ENCODE data around the gene STARD9.
A peak's percentile ranks its signal among the peaks of the same experiment; 100 is the strongest.

The STARD9 gene

GRCh38 chr15:42707873-42708544 is 132.6 kb downstream of the STARD9 start:
- no peaks in the 10 kb centered on the region for H3K9me3 Mint-ChIP-seq
- no peak overlapping the region for H3K27ac Mint-ChIP-seq
- DNase-seq (no peak), ATAC-seq (replicated peaks) (no peak)
- no peak overlapping the region for H3K4me3 Mint-ChIP-seq
- H3K27me3 Mint-ChIP-seq, result no peaks in the 10 kb centered on the region
- H3K4me1 Mint-ChIP-seq, result peaks cover 2 to 6% of the 10 kb centered on the region in 2 donors
- H3K36me3 Mint-ChIP-seq, result peaks cover 0 to 15% of the 10 kb centered on the region in 2 donors

- DNase-seq (no peak), ATAC-seq (replicated peaks) (no peak)
- Mint-ChIP-seq H3K9me3 (no peaks in the 10 kb centered on the region), H3K27ac (no peak overlapping the region), H3K4me3 (no peak overlapping the region), H3K27me3 (no peaks in the 10 kb centered on the region), H3K36me3 (peaks cover 1 to 9% of the 10 kb centered on the region in 2 donors), H3K4me1 (no peaks in the 10 kb centered on the region)
Measured at GRCh38 chr15:42710662-42711061, 135.3 kb downstream of the STARD9 start.

GRCh38 chr15:42711746-42712145 is 136.3 kb downstream of the STARD9 start:
- ATAC-seq (replicated peaks), result no peak
- DNase-seq, result no peak
- peaks cover 1 to 9% of the 10 kb centered on the region in 2 donors for H3K36me3 Mint-ChIP-seq
- no peak overlapping the region for H3K27ac Mint-ChIP-seq
- no peaks in the 10 kb centered on the region for H3K4me1 Mint-ChIP-seq
- no peak overlapping the region for H3K4me3 Mint-ChIP-seq
- no peaks in the 10 kb centered on the region for H3K27me3 Mint-ChIP-seq
- no peaks in the 10 kb centered on the region for H3K9me3 Mint-ChIP-seq

GRCh38 chr15:42712584-42712983 is 137.2 kb downstream of the STARD9 start:
- Mint-ChIP-seq H3K36me3 (peaks cover 1 to 9% of the 10 kb centered on the region in 2 donors), H3K4me3 (no peak overlapping the region), H3K9me3 (no peaks in the 10 kb centered on the region), H3K4me1 (no peaks in the 10 kb centered on the region), H3K27me3 (no peaks in the 10 kb centered on the region), H3K27ac (no peak overlapping the region)
- DNase-seq (no peak), ATAC-seq (replicated peaks) (no peak)

- Mint-ChIP-seq H3K9me3 (no peaks in the 10 kb centered on the region), H3K4me1 (no peaks in the 10 kb centered on the region), H3K27me3 (no peaks in the 10 kb centered on the region), H3K36me3 (peaks cover 16 to 22% of the 10 kb centered on the region in 2 donors), H3K27ac (no peak overlapping the region), H3K4me3 (no peak overlapping the region)
- DNase-seq (no peak), ATAC-seq (replicated peaks) (no peak)
Measured at GRCh38 chr15:42716125-42716524, 140.7 kb downstream of the STARD9 start.

GRCh38 chr15:42716626-42717025 is 141.2 kb downstream of the STARD9 start:
- H3K4me1 Mint-ChIP-seq, result no peaks in the 10 kb centered on the region
- H3K36me3 Mint-ChIP-seq, result peaks cover 16 to 22% of the 10 kb centered on the region in 2 donors
- ATAC-seq (replicated peaks), result no peak
- DNase-seq, result no peak
- H3K27ac Mint-ChIP-seq, result no peak overlapping the region
- H3K9me3 Mint-ChIP-seq, result no peaks in the 10 kb centered on the region
- no peak overlapping the region for H3K4me3 Mint-ChIP-seq
- no peaks in the 10 kb centered on the region for H3K27me3 Mint-ChIP-seq

- Mint-ChIP-seq H3K36me3 (peaks cover 19 to 24% of the 10 kb centered on the region in 2 donors), H3K27me3 (no peaks in the 10 kb centered on the region), H3K4me1 (no peaks in the 10 kb centered on the region), H3K4me3 (no peak overlapping the region), H3K27ac (no peak overlapping the region), H3K9me3 (no peaks in the 10 kb centered on the region)
- no peak for ATAC-seq (replicated peaks)
- DNase-seq, result no peak
Measured at GRCh38 chr15:42719043-42719442, 143.6 kb downstream of the STARD9 start.

- ATAC-seq (replicated peaks) (no peak), DNase-seq (no peak)
- H3K4me3 Mint-ChIP-seq, result no peak overlapping the region
- no peaks in the 10 kb centered on the region for H3K4me1 Mint-ChIP-seq
- peaks cover 21 to 31% of the 10 kb centered on the region in 2 donors for H3K36me3 Mint-ChIP-seq
- no peaks in the 10 kb centered on the region for H3K27me3 Mint-ChIP-seq
- no peak overlapping the region for H3K27ac Mint-ChIP-seq
- H3K9me3 Mint-ChIP-seq, result no peaks in the 10 kb centered on the region
Measured at GRCh38 chr15:42720071-42720470, 144.7 kb downstream of the STARD9 start.

GRCh38 chr15:42721016-42721415 is 145.6 kb downstream of the STARD9 start:
- Mint-ChIP-seq H3K27ac (no peak overlapping the region), H3K36me3 (peaks cover 25 to 37% of the 10 kb centered on the region in 2 donors), H3K9me3 (no peaks in the 10 kb centered on the region), H3K4me1 (no peaks in the 10 kb centered on the region), H3K27me3 (no peaks in the 10 kb centered on the region), H3K4me3 (no peak overlapping the region)
- ATAC-seq (replicated peaks) (no peak), DNase-seq (no peak)

GRCh38 chr15:42721916-42722315 is 146.5 kb downstream of the STARD9 start:
- Mint-ChIP-seq H3K4me1 (no peaks in the 10 kb centered on the region), H3K27me3 (no peaks in the 10 kb centered on the region), H3K4me3 (no peak overlapping the region), H3K27ac (no peak overlapping the region), H3K9me3 (no peaks in the 10 kb centered on the region), H3K36me3 (peaks cover 29 to 37% of the 10 kb centered on the region in 2 donors)
- DNase-seq (no peak), ATAC-seq (replicated peaks) (no peak)

- Mint-ChIP-seq H3K27ac (peak overlapping the region; percentile 20), H3K27me3 (no peaks in the 10 kb centered on the region), H3K4me1 (no peaks in the 10 kb centered on the region), H3K4me3 (no peak overlapping the region), H3K36me3 (peaks cover 31 to 44% of the 10 kb centered on the region in 2 donors), H3K9me3 (no peaks in the 10 kb centered on the region)
- no peak for DNase-seq
- ATAC-seq (replicated peaks), result no peak
Measured at GRCh38 chr15:42723068-42723467, 147.7 kb downstream of the STARD9 start.

- peak overlapping the region; percentile 76 for H3K27ac Mint-ChIP-seq
- ATAC-seq (replicated peaks), result no peak
- no peaks in the 10 kb centered on the region for H3K9me3 Mint-ChIP-seq
- H3K4me1 Mint-ChIP-seq, result no peaks in the 10 kb centered on the region
- no peak for DNase-seq
- no peak overlapping the region for H3K4me3 Mint-ChIP-seq
- H3K27me3 Mint-ChIP-seq, result no peaks in the 10 kb centered on the region
- peaks cover 36 to 46% of the 10 kb centered on the region in 2 donors for H3K36me3 Mint-ChIP-seq
Measured at GRCh38 chr15:42724276-42724675, 148.9 kb downstream of the STARD9 start.

GRCh38 chr15:42725331-42725903 is 150.0 kb downstream of the STARD9 start:
- peaks cover 0 to 2% of the 10 kb centered on the region in 2 donors for H3K4me1 Mint-ChIP-seq
- no peak overlapping the region for H3K4me3 Mint-ChIP-seq
- H3K27me3 Mint-ChIP-seq, result no peaks in the 10 kb centered on the region
- H3K27ac Mint-ChIP-seq, result peak overlapping the region; percentile 20
- H3K9me3 Mint-ChIP-seq, result no peaks in the 10 kb centered on the region
- H3K36me3 Mint-ChIP-seq, result peaks cover 37 to 43% of the 10 kb centered on the region in 2 donors
- ATAC-seq (replicated peaks) (no peak), DNase-seq (no peak)

- ATAC-seq (replicated peaks) (no peak), DNase-seq (no peak)
- H3K9me3 Mint-ChIP-seq, result no peaks in the 10 kb centered on the region
- no peak overlapping the region for H3K27ac Mint-ChIP-seq
- no peaks in the 10 kb centered on the region for H3K27me3 Mint-ChIP-seq
- H3K4me1 Mint-ChIP-seq, result peaks cover 0 to 2% of the 10 kb centered on the region in 2 donors
- peaks cover 39 to 45% of the 10 kb centered on the region in 2 donors for H3K36me3 Mint-ChIP-seq
- H3K4me3 Mint-ChIP-seq, result no peak overlapping the region
Measured at GRCh38 chr15:42726114-42726513, 150.7 kb downstream of the STARD9 start.

GRCh38 chr15:42727750-42728381 is 152.5 kb downstream of the STARD9 start:
- no peaks in the 10 kb centered on the region for H3K27me3 Mint-ChIP-seq
- ATAC-seq (replicated peaks) (no peak), DNase-seq (no peak)
- H3K4me1 Mint-ChIP-seq, result peaks cover 0 to 2% of the 10 kb centered on the region in 2 donors
- no peaks in the 10 kb centered on the region for H3K9me3 Mint-ChIP-seq
- H3K27ac Mint-ChIP-seq, result no peak overlapping the region
- peaks cover 50 to 62% of the 10 kb centered on the region in 2 donors for H3K36me3 Mint-ChIP-seq
- no peak overlapping the region for H3K4me3 Mint-ChIP-seq

Data from stimulated activated naive B cell treated with anti-CD40 and anti-IgM and Interleukin-4, amounts not matched to agents 10 μg/mL and 1 μg/mL and 100 μg/mL, for 72 hours (primary cell).